OCI-LY3 (cell line): ENCODE results near the gene GNAL.

Experiments
- H2AFZ ChIP-seq: fragments of 200-600, 300-600 bp; shearing (Covaris generic); 2 replicates; pipeline ENCODE4 v1.6.0; 2014; ENCODE audit warnings: antibody characterized with exemption, low read depth, low read length
- H3K27ac ChIP-seq: fragments of 200-600, 300-600 bp; sonication (generic); 2 replicates; pipeline ENCODE4 v1.5.1; 2014; ENCODE audit warnings: mild to moderate bottlenecking, low read length, moderate library complexity, mixed read lengths
- H3K27me3 ChIP-seq: fragments of 200-600, 300-600 bp; sonication (generic); 2 replicates; pipeline ENCODE4 v1.6.1; 2014; ENCODE audit warnings: low read depth, low read length, mixed read lengths
- H3K36me3 ChIP-seq: fragments of 200-600, 300-600 bp; sonication (generic); replicated peaks from 2 replicates; pipeline ENCODE3; 2014; ENCODE audit warnings: low read depth, low read length, mixed read lengths
- H3K4me1 ChIP-seq: fragments of 300-600, 200-600 bp; sonication (generic); 2 replicates; pipeline ENCODE4 v1.6.1; 2014; ENCODE audit warnings: low read length, mixed read lengths
- H3K4me2 ChIP-seq: fragments of 200-600, 300-600 bp; sonication (generic); 2 replicates; pipeline ENCODE4 v1.6.1; 2014; ENCODE audit warnings: low read length, mixed read lengths
- H3K4me3 ChIP-seq: fragments of 300-600, 200-600 bp; sonication (generic); 2 replicates; pipeline ENCODE4 v1.5.1; 2014; ENCODE audit warnings: antibody characterized with exemption, mild to moderate bottlenecking, low read length, moderate library complexity
- H3K79me2 ChIP-seq: fragments of 300-600, 200-600 bp; shearing (Covaris generic); 2 replicates; pipeline ENCODE4 v1.6.1; 2014; ENCODE audit warnings: mild to moderate bottlenecking, low read length, mixed read lengths
- H3K9ac ChIP-seq: fragments of 300-600, 200-600 bp; shearing (Covaris generic); 2 replicates; pipeline ENCODE4 v1.6.0; 2014; ENCODE audit warnings: mild to moderate bottlenecking, low read length, moderate library complexity
- H3K9me3 ChIP-seq: fragments of 200-600, 300-600 bp; shearing (Covaris generic); 2 replicates; pipeline ENCODE4 v1.6.1; 2014; ENCODE audit warnings: low read length, mixed read lengths; ENCODE audit not compliant: insufficient read depth
- H4K20me1 ChIP-seq: fragments of 200-600, 300-600 bp; sonication (generic); 2 replicates; pipeline ENCODE4 v1.6.1; 2016; ENCODE audit warnings: low read length, mixed read lengths; ENCODE audit not compliant: insufficient read depth
- CTCF ChIP-seq: fragments of 200-600, 300-600 bp; sonication (generic); IDR thresholded peaks from 2 replicates; pipeline ENCODE4 v1.5.1; 2014; ENCODE audit warnings: antibody characterized with exemption, low read length, low read depth
- EZH2phosphoT487 ChIP-seq: fragments of 200-600 bp; shearing (Covaris generic); IDR thresholded peaks from 2 replicates; pipeline ENCODE4 v1.6.1; 2018; ENCODE audit warnings: antibody characterized with exemption, mixed run types, low read depth

Gene GNAL

GRCh38 chr18:11752116-11752911, 63.2 kb downstream of the GNAL start:
- no peaks in the 10 kb centered on the region for H4K20me1 ChIP-seq
- H3K36me3 ChIP-seq = no peaks in the 10 kb centered on the region
- no peak overlapping the region for H3K27ac ChIP-seq
- no peak overlapping the region for H3K4me2 ChIP-seq
- TF ChIP-seq CTCF = no peak
- no peak overlapping the region for H3K9ac ChIP-seq
- no peaks in the 10 kb centered on the region for H3K9me3 ChIP-seq
- H3K4me1 ChIP-seq = no peaks in the 10 kb centered on the region
- H3K79me2 ChIP-seq = no peaks in the 10 kb centered on the region
- H3K27me3 ChIP-seq = peaks cover 6% of the 10 kb centered on the region
- no peak overlapping the region for H3K4me3 ChIP-seq
- H2AFZ ChIP-seq = no peak overlapping the region

GRCh38 chr18:11754979-11755378, 65.9 kb downstream of the GNAL start:
- TF ChIP-seq CTCF = no peak
- TF ChIP-seq EZH2phosphoT487 = no peak
- H3K4me2 ChIP-seq = no peak overlapping the region
- H3K27ac ChIP-seq = no peak overlapping the region
- H3K9me3 ChIP-seq = no peaks in the 10 kb centered on the region
- no peak overlapping the region for H2AFZ ChIP-seq
- H3K36me3 ChIP-seq = no peaks in the 10 kb centered on the region
- H3K4me1 ChIP-seq = no peaks in the 10 kb centered on the region
- H4K20me1 ChIP-seq = no peaks in the 10 kb centered on the region
- peaks cover 13% of the 10 kb centered on the region for H3K27me3 ChIP-seq
- H3K79me2 ChIP-seq = no peaks in the 10 kb centered on the region
- H3K9ac ChIP-seq = no peak overlapping the region
- no peak overlapping the region for H3K4me3 ChIP-seq

GRCh38 chr18:11757084-11757590, 68.1 kb downstream of the GNAL start:
- Histone ChIP-seq H3K79me2 (no peaks in the 10 kb centered on the region), H3K4me3 (no peak overlapping the region), H3K36me3 (no peaks in the 10 kb centered on the region), H3K4me2 (no peak overlapping the region), H2AFZ (no peak overlapping the region), H3K9me3 (no peaks in the 10 kb centered on the region), H4K20me1 (no peaks in the 10 kb centered on the region), H3K4me1 (no peaks in the 10 kb centered on the region), H3K27ac (no peak overlapping the region), H3K27me3 (peaks cover 13% of the 10 kb centered on the region), H3K9ac (no peak overlapping the region)
- no peak for TF ChIP-seq EZH2phosphoT487
- no peak for TF ChIP-seq CTCF

- Histone ChIP-seq H4K20me1 (no peaks in the 10 kb centered on the region), H3K9me3 (no peaks in the 10 kb centered on the region)
These were observed 70.4 kb downstream of the GNAL start for GRCh38 chr18:11759456-11759855.

More at GRCh38 chr18:11759456-11759855, 70.4 kb downstream of the GNAL start:
- Histone ChIP-seq H3K36me3 (no peaks in the 10 kb centered on the region), H3K4me3 (no peak overlapping the region), H2AFZ (no peak overlapping the region), H3K27ac (no peak overlapping the region), H3K9ac (no peak overlapping the region), H3K79me2 (no peaks in the 10 kb centered on the region), H3K27me3 (peaks cover 13% of the 10 kb centered on the region), H3K4me1 (no peaks in the 10 kb centered on the region), H3K4me2 (no peak overlapping the region)
- TF ChIP-seq CTCF = no peak
- no peak for TF ChIP-seq EZH2phosphoT487
